Natural killer cell (primary cell): ENCODE data around the gene RAP1A. TPM values are rescaled to one million over a fixed set of nuclear protein-coding genes. Genes with fewer than 3 reads are reported as not detected.

ENCODE experiments used
- ATAC-seq, 3 donors: fragments of 150-1000 bp in 2 of 3; fragments of 200-7000 bp in 1 of 3; cut with Tn5 transposase; 1 replicate in 1 of 3; 2 replicates in 2 of 3; pipeline ENCODE4 v1.10.0; 2021; ENCODE audit warnings: mild to moderate bottlenecking in 2 of 3, moderate library complexity in 2 of 3
- DNase-seq, 2 donors: peaks; one replicate each; pipeline versions ENCODE4 v3.0.0 to v3.0.0-alpha.2; 2013 to 2021; ENCODE audit warnings: mixed read lengths in 1 of 2
- H3K27ac ChIP-seq: one replicate; pipeline ENCODE4 v1.5.1; 2013; ENCODE audit warnings: mild to moderate bottlenecking, low read length
- H3K27me3 ChIP-seq: one replicate; pipeline ENCODE4 v1.6.1; 2013; ENCODE audit warnings: low read length; ENCODE audit not compliant: control insufficient read depth, insufficient read depth
- H3K36me3 ChIP-seq: one replicate; pipeline ENCODE4 v1.6.1; 2013; ENCODE audit warnings: low read length; ENCODE audit not compliant: control insufficient read depth, insufficient read depth
- H3K4me1 ChIP-seq: one replicate; pipeline ENCODE4 v1.6.1; 2013; ENCODE audit warnings: low read length; ENCODE audit not compliant: control insufficient read depth, insufficient read depth
- H3K4me3 ChIP-seq: one replicate; pipeline ENCODE4 v1.5.1; 2013; ENCODE audit warnings: low read length
- H3K9me3 ChIP-seq: one replicate; pipeline ENCODE4 v1.6.1; 2013; ENCODE audit warnings: low read length; ENCODE audit not compliant: control insufficient read depth, insufficient read depth
- H3K27ac Mint-ChIP-seq, 2 donors: one replicate each; pipeline ENCODE4 v1.8.0; 2022; ENCODE audit warnings: mild to moderate bottlenecking in 2 of 2, mixed read lengths in 2 of 2, moderate library complexity in 1 of 2
- H3K27me3 Mint-ChIP-seq, 2 donors: one replicate each; pipeline ENCODE4 v1.8.0; 2022; ENCODE audit warnings: low read depth in 2 of 2, mixed read lengths in 2 of 2
- H3K36me3 Mint-ChIP-seq: one replicate; pipeline ENCODE4 v1.8.0; 2022; ENCODE audit warnings: mixed read lengths
- H3K4me1 Mint-ChIP-seq, 2 donors: one replicate each; pipeline ENCODE4 v1.8.0; 2022; ENCODE audit warnings: mixed read lengths in 2 of 2
- H3K4me3 Mint-ChIP-seq: one replicate; pipeline ENCODE4 v1.8.0; 2022; ENCODE audit warnings: mild to moderate bottlenecking, moderate library complexity, mixed read lengths
- H3K9me3 Mint-ChIP-seq, 2 donors: one replicate each; pipeline ENCODE4 v1.8.0; 2022; ENCODE audit warnings: mixed read lengths in 2 of 2
- CTCF ChIP-seq: fragments of 200-600 bp; IDR thresholded peaks from one replicate; pipeline ENCODE4 v1.8.0; 2022; ENCODE audit warnings: antibody characterized with exemption
- WGBS: methylation state at CpG from one replicate; pipeline ENCODE4 v1.1.7; 2013; ENCODE audit warnings: missing lambda C conversion rate; ENCODE audit not compliant: insufficient coverage; 5-methylcytosine and 5-hydroxymethylcytosine counted together
- intact Hi-C: fragments of 100-400 bp; cut with micrococcal nuclease; formaldehyde crosslinking; loops from one replicate; pipeline ENCODE4 v1.14.2; 2022
- total RNA-seq, 4 donors: library from RNA; stranded (reverse); fragments of 120-200 nt in 1 of 4; gene quantifications; one replicate each; pipeline versions ENCODE4 v1.2.3 to v1.2.4, GENCODE V29; 2013 to 2022

Gene RAP1A
- total RNA-seq, 3 donors from 2014 or later (not counting 1 experiment from before 2014, with no cell fraction given): 83.7 to 112 (median 104) TPM

DNA sequence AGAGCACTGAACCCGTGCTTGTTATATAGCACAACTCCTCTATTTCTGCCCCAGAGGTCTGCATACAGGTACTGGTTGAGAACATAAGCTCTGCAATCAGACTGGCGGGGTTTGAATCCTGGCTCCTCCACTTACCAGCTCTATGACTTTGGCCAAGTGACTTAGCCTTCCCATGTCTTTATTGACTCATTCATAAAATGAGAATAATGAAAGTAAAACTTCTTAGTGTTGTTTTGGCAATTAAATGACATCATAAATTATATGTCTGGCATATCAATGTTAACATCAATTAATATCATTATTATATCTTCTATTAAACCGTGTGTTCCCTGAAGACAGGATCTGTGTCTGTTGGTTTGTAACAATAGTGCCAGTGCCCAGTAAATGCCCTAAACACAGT, 115.3 kb downstream of the RAP1A start:
- WGBS: 85% methylated on average over 3 of the region's 3 CpGs
- H3K9me3 ChIP-seq: no peaks in the 10 kb centered on the region
- peaks cover 11 to 16% of the 10 kb centered on the region in 2 donors for H3K27me3 Mint-ChIP-seq

GRCh38 chr1:111735321-111735720, 115.7 kb downstream of the RAP1A start:
- Mint-ChIP-seq H3K4me1 (peaks cover 22 to 28% of the 10 kb centered on the region in 2 donors), H3K36me3 (no peaks in the 10 kb centered on the region), H3K27ac (no peak overlapping the region), H3K9me3 (no peaks in the 10 kb centered on the region), H3K27me3 (peaks cover 11 to 18% of the 10 kb centered on the region in 2 donors), H3K4me3 (no peak overlapping the region)
- TF ChIP-seq CTCF: no peak
- ATAC-seq (no peak), DNase-seq (no peak)
- WGBS: 94% methylated on average over 2 of the region's 4 CpGs
- Histone ChIP-seq H3K36me3 (no peaks in the 10 kb centered on the region), H3K4me1 (peaks cover 29% of the 10 kb centered on the region), H3K27me3 (peaks cover 14% of the 10 kb centered on the region), H3K4me3 (no peak overlapping the region), H3K27ac (no peak overlapping the region), H3K9me3 (no peaks in the 10 kb centered on the region)
- intact Hi-C loops: no loop called here

More for the DNA sequence above, 115.3 kb downstream of the RAP1A start:
- Mint-ChIP-seq H3K4me1 (peaks cover 19 to 23% of the 10 kb centered on the region in 2 donors), H3K27ac (no peak overlapping the region), H3K36me3 (no peaks in the 10 kb centered on the region), H3K9me3 (no peaks in the 10 kb centered on the region), H3K4me3 (no peak overlapping the region)
- intact Hi-C loops: no loop called here
- no peak overlapping the region for H3K4me3 ChIP-seq
- H3K4me1 ChIP-seq: peaks cover 24% of the 10 kb centered on the region
- peaks cover 12% of the 10 kb centered on the region for H3K27me3 ChIP-seq
- no peaks in the 10 kb centered on the region for H3K36me3 ChIP-seq
- DNase-seq (no peak), ATAC-seq (no peak)
- no peak for TF ChIP-seq CTCF
- no peak overlapping the region for H3K27ac ChIP-seq

- Mint-ChIP-seq H3K36me3 (no peaks in the 10 kb centered on the region), H3K9me3 (no peaks in the 10 kb centered on the region), H3K4me3 (no peak overlapping the region), H3K27ac (no peak overlapping the region), H3K4me1 (peaks cover 22 to 35% of the 10 kb centered on the region in 2 donors), H3K27me3 (peaks cover 11 to 21% of the 10 kb centered on the region in 2 donors)
- peaks cover 18% of the 10 kb centered on the region for H3K27me3 ChIP-seq
- no peak for ATAC-seq
- H3K27ac ChIP-seq: no peak overlapping the region
- no peaks in the 10 kb centered on the region for H3K9me3 ChIP-seq
- intact Hi-C loops: no loop called here
- TF ChIP-seq CTCF: no peak
- peaks cover 33% of the 10 kb centered on the region for H3K4me1 ChIP-seq
- DNase-seq: no peak
- WGBS: 85% methylated on average over 8 of the region's 8 CpGs
- no peak overlapping the region for H3K4me3 ChIP-seq
- H3K36me3 ChIP-seq: no peaks in the 10 kb centered on the region
Observed at GRCh38 chr1:111735858-111736544, 116.4 kb downstream of the RAP1A start.
